Endothelial cell of umbilical vein (primary cell): ENCODE measurements around the gene PCDHGA1. TPM values are rescaled to one million over a fixed set of nuclear protein-coding genes. Genes with fewer than 3 reads are reported as not detected.
A peak's percentile ranks its signal among the peaks of the same experiment; 100 is the strongest.

Source experiments
- BruUV-seq: library from RNA; stranded (reverse); fragments of 400-500 nt; replicated peaks from 2 replicates; lab custom pipeline; 2021; lab: Mats Ljungman, UMichigan
- CTCF ChIA-PET: fragments of 300-600, 350-600 bp; sonication (Branson Sonifier 250); formaldehyde crosslinking; loops from one replicate; lab custom pipeline; 2021; ENCODE audit warnings: antibody characterized with exemption, inconsistent platforms; lab: Charles Lee
- POLR2A ChIA-PET: fragments of 300-600, 350-600 bp; sonication (Branson Sonifier 250); formaldehyde crosslinking; loops from one replicate; lab custom pipeline; 2021; ENCODE audit warnings: antibody characterized with exemption, inconsistent platforms; lab: Charles Lee
- DNase-seq: peaks from one replicate; pipeline ENCODE4 v3.0.0-alpha.2; 2011; ENCODE audit warnings: low read depth, low spot score
- FAIRE-seq: peaks from 2 replicates; lab custom pipeline; 2011; peaks lifted over from hg19 to GRCh38; lab: Jason Lieb, UNC
- H2AFZ ChIP-seq: 2 replicates; pipeline ENCODE4 v1.6.0; 2012; ENCODE audit warnings: low read depth, low read length, control low read depth, inconsistent platforms
- H3K27ac ChIP-seq: 2 replicates; pipeline ENCODE4 v1.5.1; 2011; ENCODE audit warnings: low read depth, mild to moderate bottlenecking, control low read depth, low read length, moderate library complexity; ENCODE audit not compliant: insufficient read depth
- H3K27me3 ChIP-seq, 2 experiments: 2 replicates each; pipeline versions ENCODE4 v1.6.0 to v1.6.1; 2011; ENCODE audit warnings: low read length in 2 of 2, mixed read lengths in 1 of 2; ENCODE audit not compliant: control insufficient read depth in 2 of 2, insufficient read depth in 2 of 2
- H3K36me3 ChIP-seq, 2 experiments: 2 replicates in 1 of 2; 3 replicates in 1 of 2; pipeline ENCODE4 v1.5.1; 2011; ENCODE audit warnings: low read length in 2 of 2, mild to moderate bottlenecking in 1 of 2, moderate library complexity in 1 of 2; ENCODE audit not compliant: control insufficient read depth in 2 of 2, insufficient read depth in 2 of 2; ENCODE audit errors: extremely low read depth in 1 of 2
- H3K4me1 ChIP-seq: 3 replicates; pipeline ENCODE4 v1.5.1; 2011; ENCODE audit warnings: mild to moderate bottlenecking, low read length; ENCODE audit not compliant: control insufficient read depth, insufficient read depth; ENCODE audit errors: extremely low read depth
- H3K4me2 ChIP-seq: 2 replicates; pipeline ENCODE4 v1.6.1; 2011; ENCODE audit warnings: low read length, control low read depth, mixed read lengths; ENCODE audit not compliant: insufficient read depth
- H3K4me3 ChIP-seq, 3 experiments: fragments of 200-600 bp in 1 of 3; sonication (generic), shearing (Covaris generic) in 1 of 3; replicated peaks in 1 of 3; 2 replicates each; pipeline ENCODE4 v1.5.1; 2011 to 2016; ENCODE audit warnings: control low read depth in 3 of 3, low read length in 3 of 3, mild to moderate bottlenecking in 2 of 3, inconsistent platforms in 1 of 3, low read depth in 1 of 3, moderate library complexity in 1 of 3; ENCODE audit not compliant: insufficient read depth in 1 of 3
- H3K79me2 ChIP-seq: 2 replicates; pipeline ENCODE4 v1.6.0; 2012; ENCODE audit warnings: low read length, inconsistent platforms; ENCODE audit not compliant: control insufficient read depth, insufficient read depth
- H3K9ac ChIP-seq: replicated peaks from 2 replicates; pipeline ENCODE3; 2011; ENCODE audit warnings: low read length, control low read depth; ENCODE audit not compliant: insufficient read depth; ENCODE audit errors: extremely low read depth
- H3K9me1 ChIP-seq: replicated peaks from 3 replicates; pipeline ENCODE4 v1.6.0; 2011; ENCODE audit warnings: mild to moderate bottlenecking, low read length; ENCODE audit not compliant: control insufficient read depth, insufficient read depth; ENCODE audit errors: extremely low read depth
- H3K9me3 ChIP-seq: replicated peaks from 2 replicates; pipeline ENCODE4 v1.5.1; 2012; ENCODE audit warnings: low read length, inconsistent platforms; ENCODE audit not compliant: control insufficient read depth, insufficient read depth
- H4K20me1 ChIP-seq: replicated peaks from 2 replicates; pipeline ENCODE3; 2011; ENCODE audit warnings: mild to moderate bottlenecking, low read length; ENCODE audit not compliant: control insufficient read depth, insufficient read depth; ENCODE audit errors: extremely low read depth
- EZH2 ChIP-seq: IDR thresholded peaks from 2 replicates; pipeline ENCODE4 v1.6.1; 2012; ENCODE audit warnings: borderline replicate concordance, low read depth, mild to moderate bottlenecking, moderate library complexity, low read length, inconsistent platforms; ENCODE audit not compliant: severe bottlenecking
- JUN ChIP-seq: IDR thresholded peaks from 2 replicates; pipeline ENCODE4 v1.6.1; 2011; ENCODE audit warnings: borderline replicate concordance, low read depth; ENCODE audit not compliant: insufficient read length, insufficient read depth
- MYC ChIP-seq: IDR thresholded peaks from one replicate; pipeline ENCODE4 v1.6.1; 2011; ENCODE audit warnings: mild to moderate bottlenecking, low read depth, low read length
- POLR2A ChIP-seq: IDR thresholded peaks from 2 replicates; pipeline ENCODE4 v1.6.1; 2012; ENCODE audit warnings: low read depth, mild to moderate bottlenecking, control low read depth, low read length
- POLR2AphosphoS5 ChIP-seq: IDR thresholded peaks from 2 replicates; pipeline ENCODE4 v1.6.1; 2012; ENCODE audit warnings: low read depth, mild to moderate bottlenecking, control low read depth, low read length, moderate library complexity; ENCODE audit not compliant: insufficient read depth
- dilution Hi-C: fragments of 300-500 bp; cut with MboI; formaldehyde crosslinking; loops from one replicate; pipeline ENCODE4 v1.15.0; 2019; ENCODE audit warnings: low sequenced_read_pairs; ENCODE audit not compliant: extremely low pct_ligation_motif_present
- intact Hi-C: fragments of 100-400 bp; cut with micrococcal nuclease; formaldehyde crosslinking; loops from one replicate; pipeline ENCODE4 v1.10.0; 2022
- polyA plus RNA-seq, 4 experiments: library from polyadenylated mRNA; depleted of rRNA in 3 of 4; stranded (reverse) in 3 of 4; unstranded in 1 of 4; fragments of >200 nt; gene quantifications; 2 replicates each; pipeline versions ENCODE4 v1.2.1 to v1.2.3, GENCODE V29; 2011 to 2012; ENCODE audit warnings: missing spikeins in 1 of 4
- total RNA-seq: library from RNA; stranded (reverse); gene quantifications from 2 replicates; pipeline ENCODE4 v1.2.3, GENCODE V29; 2021
- TF ChIP-seq, protein P1 (sequence below), 2 donors: IDR thresholded peaks; 1 replicate in 1 of 2; 2 replicates in 1 of 2; pipeline ENCODE4 v1.5.1; 2011; ENCODE audit warnings: low read length in 2 of 2, mild to moderate bottlenecking in 2 of 2, moderate library complexity in 2 of 2, control low read depth in 1 of 2, inconsistent platforms in 1 of 2, low read depth in 1 of 2; ENCODE audit not compliant: insufficient read depth in 1 of 2; ENCODE audit errors: extremely low read depth in 1 of 2

The PCDHGA1 gene
- total and polyA plus RNA-seq, 2 donors (not counting 3 experiments of a cell fraction or from before 2014, with no cell fraction given) = 0.22 to 0.44 TPM

DNA sequence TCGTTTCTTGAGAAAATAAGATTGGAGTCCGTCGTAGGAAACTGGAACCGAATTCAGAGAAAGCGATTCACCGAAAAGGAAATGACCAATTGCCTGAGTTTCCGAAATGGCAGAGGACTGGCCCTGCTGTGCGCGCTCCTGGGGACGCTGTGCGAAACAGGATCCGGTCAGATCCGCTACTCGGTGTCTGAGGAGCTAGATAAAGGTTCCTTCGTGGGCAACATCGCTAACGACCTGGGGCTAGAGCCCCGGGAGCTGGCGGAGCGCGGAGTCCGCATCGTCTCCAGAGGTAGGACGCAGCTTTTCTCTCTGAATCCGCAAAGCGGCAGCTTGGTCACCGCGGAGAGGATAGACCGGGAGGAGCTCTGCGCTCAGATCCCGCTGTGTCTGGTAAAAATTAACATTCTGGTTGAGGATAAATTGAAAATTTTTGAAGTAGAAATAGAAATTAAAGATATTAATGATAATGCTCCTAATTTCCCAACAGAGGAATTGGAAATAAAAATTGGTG is 13.7 kb downstream of the PCDHGA1 start:
- no peaks in the 10 kb centered on the region for H3K79me2 ChIP-seq
- DNase-seq = no peak
- no peaks in the 10 kb centered on the region for H3K9me3 ChIP-seq
- H2AFZ ChIP-seq = peak overlapping the region; percentile 86
- H3K4me2 ChIP-seq = peak overlapping the region; percentile 65
- H3K4me3 ChIP-seq = peak overlapping the region in 2 of 3 experiments; percentile 17 to 59
- H3K9me1 ChIP-seq = no peaks in the 10 kb centered on the region
- POLR2A ChIA-PET = interaction anchor here (1.3 kb wide), 1 partner anchor 23 kb away, joined by 3 read pairs; the partner anchor contains the start of gene TAF7
- TSS peak; percentile 69 for BruUV-seq
- H3K36me3 ChIP-seq = no peaks in the 10 kb centered on the region
- TF ChIP-seq, protein P1, sequence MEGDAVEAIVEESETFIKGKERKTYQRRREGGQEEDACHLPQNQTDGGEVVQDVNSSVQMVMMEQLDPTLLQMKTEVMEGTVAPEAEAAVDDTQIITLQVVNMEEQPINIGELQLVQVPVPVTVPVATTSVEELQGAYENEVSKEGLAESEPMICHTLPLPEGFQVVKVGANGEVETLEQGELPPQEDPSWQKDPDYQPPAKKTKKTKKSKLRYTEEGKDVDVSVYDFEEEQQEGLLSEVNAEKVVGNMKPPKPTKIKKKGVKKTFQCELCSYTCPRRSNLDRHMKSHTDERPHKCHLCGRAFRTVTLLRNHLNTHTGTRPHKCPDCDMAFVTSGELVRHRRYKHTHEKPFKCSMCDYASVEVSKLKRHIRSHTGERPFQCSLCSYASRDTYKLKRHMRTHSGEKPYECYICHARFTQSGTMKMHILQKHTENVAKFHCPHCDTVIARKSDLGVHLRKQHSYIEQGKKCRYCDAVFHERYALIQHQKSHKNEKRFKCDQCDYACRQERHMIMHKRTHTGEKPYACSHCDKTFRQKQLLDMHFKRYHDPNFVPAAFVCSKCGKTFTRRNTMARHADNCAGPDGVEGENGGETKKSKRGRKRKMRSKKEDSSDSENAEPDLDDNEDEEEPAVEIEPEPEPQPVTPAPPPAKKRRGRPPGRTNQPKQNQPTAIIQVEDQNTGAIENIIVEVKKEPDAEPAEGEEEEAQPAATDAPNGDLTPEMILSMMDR (IDR thresholded peaks at IDR 0.05; ENCODE audit: extremely low read depth in 1 of 2, insufficient read depth in 1 of 2, low read depth in 1 of 2, low read length in 2 of 2) = no peak
- TF ChIP-seq EZH2 = no peak
- no peak for TF ChIP-seq JUN
- TF ChIP-seq MYC = no peak
- TF ChIP-seq POLR2A = no peak
- TF ChIP-seq POLR2AphosphoS5 = no peak
- no peak overlapping the region for H3K27ac ChIP-seq
- dilution Hi-C loops = no loop called here
- peak overlapping the region; percentile 49 for H3K9ac ChIP-seq
- peak; percentile 50 for FAIRE-seq
- H3K4me1 ChIP-seq = peaks cover 3% of the 10 kb centered on the region
- H3K27me3 ChIP-seq = peaks cover 7 to 29% of the 10 kb centered on the region in 2 experiments
- CTCF ChIA-PET = interaction anchor here (0.8 to 3.8 kb wide), 24 partner anchors 9 to 223 kb away, joined by 3 to 38 read pairs (median 6); partner anchors contain the start of genes PCDHB9, PCDHGA1, PCDHGA10 and PCDHGA12
- H4K20me1 ChIP-seq = no peaks in the 10 kb centered on the region
- intact Hi-C loops = loop anchor here (2.0 kb wide), 1 partner anchor 23 kb away; the partner anchor contains the start of gene TAF7
